ENCODE results near the gene HACE1.

GRCh38 chr6:104686550-104687175 is 173.1 kb downstream of the HACE1 start:
- TF ChIP-seq POLR2AphosphoS5 (IDR thresholded peaks at IDR 0.05) = no peak
- no peak for TF ChIP-seq CTCF (IDR thresholded peaks at IDR 0.05)
- TF ChIP-seq POLR2A (IDR thresholded peaks at IDR 0.05) = no peak

Measured in gastroesophageal sphincter (tissue), 3 donors.